Right lobe of liver (tissue), 4 donors: ENCODE results near the gene CYP2A6.

ENCODE experiments used
- CTCF ChIP-seq, 4 donors: fragments of 200-600 bp in 3 of 4; fragments of 450-650 bp in 1 of 4; IDR thresholded peaks; one replicate each; pipeline versions ENCODE4 v1.5.1 to v1.8.0; 2016 to 2022; ENCODE audit warnings: antibody characterized with exemption in 4 of 4, mild to moderate bottlenecking in 2 of 4
- POLR2A ChIP-seq: fragments of 450-650 bp; IDR thresholded peaks from one replicate; pipeline ENCODE4 v1.6.1; 2017; ENCODE audit warnings: antibody characterized with exemption, mild to moderate bottlenecking
- donor health status: DM: no; HTN: no; CAD: no.
- donor health status: DM: no; HTN: no; CAD: no.
- donor health status: DM: no; HTN: yes; CAD: no.

DNA sequence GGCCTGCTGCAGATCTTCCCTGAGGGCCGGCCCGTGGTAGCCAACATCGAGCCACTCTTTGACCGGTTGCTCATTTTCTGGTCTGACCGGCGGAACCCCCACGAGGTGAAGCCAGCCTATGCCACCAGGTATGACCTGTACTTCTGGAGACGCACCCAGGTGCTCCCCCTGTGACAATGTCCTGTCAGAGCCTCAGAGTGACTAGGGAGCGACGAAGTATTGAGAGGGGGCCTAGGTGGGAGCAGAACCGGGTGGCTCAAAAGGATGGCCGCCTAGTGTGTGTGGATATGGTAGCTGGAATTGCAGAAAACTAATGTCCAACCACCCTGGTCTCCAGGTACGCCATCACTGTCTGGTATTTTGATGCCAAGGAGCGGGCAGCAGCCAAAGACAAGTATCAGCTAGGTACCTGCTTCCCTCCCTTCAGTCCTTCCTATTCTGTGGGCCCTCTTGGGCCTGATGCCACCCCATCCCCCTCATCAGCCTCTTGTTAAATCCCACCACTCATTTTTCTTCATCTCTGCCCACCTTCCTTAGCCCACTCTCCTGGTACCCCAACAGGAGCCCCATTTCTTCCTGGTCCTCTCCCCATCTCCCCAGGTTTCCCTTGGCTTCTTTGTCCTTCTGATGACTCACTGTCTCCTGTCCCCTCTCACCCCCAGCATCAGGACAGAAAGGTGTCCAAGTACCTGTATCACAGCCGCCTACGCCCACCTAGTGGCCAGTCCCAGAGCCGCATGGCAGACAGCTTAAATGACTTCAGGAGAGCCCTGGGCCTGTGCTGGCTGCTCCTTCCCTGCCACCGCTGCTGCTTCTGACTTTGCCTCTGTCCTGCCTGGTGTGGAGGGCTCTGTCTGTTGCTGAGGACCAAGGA, 42.9 kb downstream of the CYP2A6 start:
- no peak for TF ChIP-seq POLR2A
- peak; percentile 13 to 23 (median 19) for TF ChIP-seq CTCF (IDR thresholded peaks at IDR 0.05)
